ENCODE measurements around the gene PCYT2. TPM values are rescaled to one million over a fixed set of nuclear protein-coding genes. Genes with fewer than 3 reads are reported as not detected.

PCYT2 gene
- total and polyA plus RNA-seq, 9 of the 15 experiments (the other 6 are each of a cell fraction or from before 2014, with no cell fraction given): 0.92 to 134 (median 82.5) TPM

DNA sequence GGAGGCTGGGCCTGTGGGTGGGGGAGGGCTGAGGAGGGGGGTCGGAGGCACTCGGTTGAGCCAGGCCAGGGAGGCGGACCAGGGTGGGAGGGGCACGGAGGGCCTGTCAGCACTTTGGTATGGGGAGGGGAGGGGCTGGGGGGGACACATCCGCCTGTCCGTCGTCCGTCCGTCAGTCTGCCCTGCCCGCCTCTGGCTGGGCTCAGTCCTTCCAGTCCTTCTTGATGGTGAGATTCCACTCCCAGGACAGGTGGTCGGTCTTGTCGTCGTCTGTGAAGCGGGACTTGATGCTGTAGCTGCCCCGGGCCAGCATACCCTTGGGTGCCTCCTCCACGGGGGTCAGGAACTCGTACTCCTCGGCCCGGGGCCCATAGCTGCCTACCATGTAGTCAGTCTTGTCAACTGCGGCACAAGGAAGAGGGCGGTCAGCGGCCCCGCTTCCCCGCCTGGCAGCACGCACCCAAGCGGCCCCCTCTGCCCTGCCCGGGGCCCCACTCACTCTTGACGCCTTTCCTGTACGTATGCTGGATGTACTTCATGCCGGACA, 42.5 kb downstream of the PCYT2 start (continued):
- TF ChIP-seq, protein P1, sequence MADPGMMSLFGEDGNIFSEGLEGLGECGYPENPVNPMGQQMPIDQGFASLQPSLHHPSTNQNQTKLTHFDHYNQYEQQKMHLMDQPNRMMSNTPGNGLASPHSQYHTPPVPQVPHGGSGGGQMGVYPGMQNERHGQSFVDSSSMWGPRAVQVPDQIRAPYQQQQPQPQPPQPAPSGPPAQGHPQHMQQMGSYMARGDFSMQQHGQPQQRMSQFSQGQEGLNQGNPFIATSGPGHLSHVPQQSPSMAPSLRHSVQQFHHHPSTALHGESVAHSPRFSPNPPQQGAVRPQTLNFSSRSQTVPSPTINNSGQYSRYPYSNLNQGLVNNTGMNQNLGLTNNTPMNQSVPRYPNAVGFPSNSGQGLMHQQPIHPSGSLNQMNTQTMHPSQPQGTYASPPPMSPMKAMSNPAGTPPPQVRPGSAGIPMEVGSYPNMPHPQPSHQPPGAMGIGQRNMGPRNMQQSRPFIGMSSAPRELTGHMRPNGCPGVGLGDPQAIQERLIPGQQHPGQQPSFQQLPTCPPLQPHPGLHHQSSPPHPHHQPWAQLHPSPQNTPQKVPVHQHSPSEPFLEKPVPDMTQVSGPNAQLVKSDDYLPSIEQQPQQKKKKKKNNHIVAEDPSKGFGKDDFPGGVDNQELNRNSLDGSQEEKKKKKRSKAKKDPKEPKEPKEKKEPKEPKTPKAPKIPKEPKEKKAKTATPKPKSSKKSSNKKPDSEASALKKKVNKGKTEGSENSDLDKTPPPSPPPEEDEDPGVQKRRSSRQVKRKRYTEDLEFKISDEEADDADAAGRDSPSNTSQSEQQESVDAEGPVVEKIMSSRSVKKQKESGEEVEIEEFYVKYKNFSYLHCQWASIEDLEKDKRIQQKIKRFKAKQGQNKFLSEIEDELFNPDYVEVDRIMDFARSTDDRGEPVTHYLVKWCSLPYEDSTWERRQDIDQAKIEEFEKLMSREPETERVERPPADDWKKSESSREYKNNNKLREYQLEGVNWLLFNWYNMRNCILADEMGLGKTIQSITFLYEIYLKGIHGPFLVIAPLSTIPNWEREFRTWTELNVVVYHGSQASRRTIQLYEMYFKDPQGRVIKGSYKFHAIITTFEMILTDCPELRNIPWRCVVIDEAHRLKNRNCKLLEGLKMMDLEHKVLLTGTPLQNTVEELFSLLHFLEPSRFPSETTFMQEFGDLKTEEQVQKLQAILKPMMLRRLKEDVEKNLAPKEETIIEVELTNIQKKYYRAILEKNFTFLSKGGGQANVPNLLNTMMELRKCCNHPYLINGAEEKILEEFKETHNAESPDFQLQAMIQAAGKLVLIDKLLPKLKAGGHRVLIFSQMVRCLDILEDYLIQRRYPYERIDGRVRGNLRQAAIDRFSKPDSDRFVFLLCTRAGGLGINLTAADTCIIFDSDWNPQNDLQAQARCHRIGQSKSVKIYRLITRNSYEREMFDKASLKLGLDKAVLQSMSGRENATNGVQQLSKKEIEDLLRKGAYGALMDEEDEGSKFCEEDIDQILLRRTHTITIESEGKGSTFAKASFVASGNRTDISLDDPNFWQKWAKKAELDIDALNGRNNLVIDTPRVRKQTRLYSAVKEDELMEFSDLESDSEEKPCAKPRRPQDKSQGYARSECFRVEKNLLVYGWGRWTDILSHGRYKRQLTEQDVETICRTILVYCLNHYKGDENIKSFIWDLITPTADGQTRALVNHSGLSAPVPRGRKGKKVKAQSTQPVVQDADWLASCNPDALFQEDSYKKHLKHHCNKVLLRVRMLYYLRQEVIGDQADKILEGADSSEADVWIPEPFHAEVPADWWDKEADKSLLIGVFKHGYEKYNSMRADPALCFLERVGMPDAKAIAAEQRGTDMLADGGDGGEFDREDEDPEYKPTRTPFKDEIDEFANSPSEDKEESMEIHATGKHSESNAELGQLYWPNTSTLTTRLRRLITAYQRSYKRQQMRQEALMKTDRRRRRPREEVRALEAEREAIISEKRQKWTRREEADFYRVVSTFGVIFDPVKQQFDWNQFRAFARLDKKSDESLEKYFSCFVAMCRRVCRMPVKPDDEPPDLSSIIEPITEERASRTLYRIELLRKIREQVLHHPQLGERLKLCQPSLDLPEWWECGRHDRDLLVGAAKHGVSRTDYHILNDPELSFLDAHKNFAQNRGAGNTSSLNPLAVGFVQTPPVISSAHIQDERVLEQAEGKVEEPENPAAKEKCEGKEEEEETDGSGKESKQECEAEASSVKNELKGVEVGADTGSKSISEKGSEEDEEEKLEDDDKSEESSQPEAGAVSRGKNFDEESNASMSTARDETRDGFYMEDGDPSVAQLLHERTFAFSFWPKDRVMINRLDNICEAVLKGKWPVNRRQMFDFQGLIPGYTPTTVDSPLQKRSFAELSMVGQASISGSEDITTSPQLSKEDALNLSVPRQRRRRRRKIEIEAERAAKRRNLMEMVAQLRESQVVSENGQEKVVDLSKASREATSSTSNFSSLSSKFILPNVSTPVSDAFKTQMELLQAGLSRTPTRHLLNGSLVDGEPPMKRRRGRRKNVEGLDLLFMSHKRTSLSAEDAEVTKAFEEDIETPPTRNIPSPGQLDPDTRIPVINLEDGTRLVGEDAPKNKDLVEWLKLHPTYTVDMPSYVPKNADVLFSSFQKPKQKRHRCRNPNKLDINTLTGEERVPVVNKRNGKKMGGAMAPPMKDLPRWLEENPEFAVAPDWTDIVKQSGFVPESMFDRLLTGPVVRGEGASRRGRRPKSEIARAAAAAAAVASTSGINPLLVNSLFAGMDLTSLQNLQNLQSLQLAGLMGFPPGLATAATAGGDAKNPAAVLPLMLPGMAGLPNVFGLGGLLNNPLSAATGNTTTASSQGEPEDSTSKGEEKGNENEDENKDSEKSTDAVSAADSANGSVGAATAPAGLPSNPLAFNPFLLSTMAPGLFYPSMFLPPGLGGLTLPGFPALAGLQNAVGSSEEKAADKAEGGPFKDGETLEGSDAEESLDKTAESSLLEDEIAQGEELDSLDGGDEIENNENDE (IDR thresholded peaks at IDR 0.05; ENCODE audit: low read depth, low read length): no peak
- TF ChIP-seq GTF2A2 (tag; IDR thresholded peaks at IDR 0.05) (no peak), ZNF12 (CRISPR knock-in tag; IDR thresholded peaks at IDR 0.05) (0 out of 2 replicates have a peak, but pooled peaks have one; percentile 44), NFRKB (IDR thresholded peaks at IDR 0.05; ENCODE audit: low read depth) (no peak), POLR2G (IDR thresholded peaks at IDR 0.05; ENCODE audit: low read depth, low read length) (peak; percentile 64), U2AF2 (optimal IDR thresholded peaks at IDR 0.05; ENCODE audit: low read depth, low read length) (no peak), HNRNPL (IDR thresholded peaks at IDR 0.05; ENCODE audit: low read depth, low read length) (0 out of 2 replicates have a peak, but pooled peaks have one; percentile 4), FOSL1 (tag; conservative IDR thresholded peaks at IDR 0.05) (0 out of 2 replicates have a peak, but pooled peaks have one; percentile 12), HDAC6 (IDR thresholded peaks at IDR 0.05; ENCODE audit: low read depth, low read length) (0 out of 2 replicates have a peak, but pooled peaks have one; percentile 44), GABPA (tag; conservative IDR thresholded peaks at IDR 0.05; ENCODE audit: low read depth) (0 out of 2 replicates have a peak, but pooled peaks have one; percentile 14)
- TF ChIP-seq, protein P2, sequence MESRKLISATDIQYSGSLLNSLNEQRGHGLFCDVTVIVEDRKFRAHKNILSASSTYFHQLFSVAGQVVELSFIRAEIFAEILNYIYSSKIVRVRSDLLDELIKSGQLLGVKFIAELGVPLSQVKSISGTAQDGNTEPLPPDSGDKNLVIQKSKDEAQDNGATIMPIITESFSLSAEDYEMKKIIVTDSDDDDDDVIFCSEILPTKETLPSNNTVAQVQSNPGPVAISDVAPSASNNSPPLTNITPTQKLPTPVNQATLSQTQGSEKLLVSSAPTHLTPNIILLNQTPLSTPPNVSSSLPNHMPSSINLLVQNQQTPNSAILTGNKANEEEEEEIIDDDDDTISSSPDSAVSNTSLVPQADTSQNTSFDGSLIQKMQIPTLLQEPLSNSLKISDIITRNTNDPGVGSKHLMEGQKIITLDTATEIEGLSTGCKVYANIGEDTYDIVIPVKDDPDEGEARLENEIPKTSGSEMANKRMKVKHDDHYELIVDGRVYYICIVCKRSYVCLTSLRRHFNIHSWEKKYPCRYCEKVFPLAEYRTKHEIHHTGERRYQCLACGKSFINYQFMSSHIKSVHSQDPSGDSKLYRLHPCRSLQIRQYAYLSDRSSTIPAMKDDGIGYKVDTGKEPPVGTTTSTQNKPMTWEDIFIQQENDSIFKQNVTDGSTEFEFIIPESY (CRISPR knock-in tag; IDR thresholded peaks at IDR 0.05): peak; percentile 84; the same call in 1 of the 2 replicates
- TF ChIP-seq, protein P3, sequence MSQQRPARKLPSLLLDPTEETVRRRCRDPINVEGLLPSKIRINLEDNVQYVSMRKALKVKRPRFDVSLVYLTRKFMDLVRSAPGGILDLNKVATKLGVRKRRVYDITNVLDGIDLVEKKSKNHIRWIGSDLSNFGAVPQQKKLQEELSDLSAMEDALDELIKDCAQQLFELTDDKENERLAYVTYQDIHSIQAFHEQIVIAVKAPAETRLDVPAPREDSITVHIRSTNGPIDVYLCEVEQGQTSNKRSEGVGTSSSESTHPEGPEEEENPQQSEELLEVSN (IDR thresholded peaks at IDR 0.05; ENCODE audit: borderline replicate concordance in 1 of 2, extremely low read depth in 1 of 2, insufficient read depth in 1 of 2, insufficient read length in 1 of 2, low read depth in 1 of 2, low read length in 1 of 2, poor library complexity in 1 of 2, severe bottlenecking in 1 of 2): peak in 1 of 2 experiments; percentile 59
